ENCODE data around the gene ZNF862.

ZNF862 gene

GRCh38 chr7:149853157-149853556 is 15.0 kb downstream of the ZNF862 start:
- no peak overlapping the region for H3K9ac ChIP-seq (ENCODE audit: low read depth, low read length, poor library complexity, severe bottlenecking)
- H3K36me3 ChIP-seq (ENCODE audit: insufficient read depth, low read length) = no peaks in the 10 kb centered on the region
- no peak overlapping the region for H3K4me3 ChIP-seq (ENCODE audit: low read length, poor library complexity, severe bottlenecking)
- H3K4me2 ChIP-seq (ENCODE audit: low read depth, low read length, poor library complexity, severe bottlenecking) = no peak overlapping the region
- no peak overlapping the region for H2AFZ ChIP-seq (ENCODE audit: low read length)
- H3K4me1 ChIP-seq (ENCODE audit: insufficient read depth, low read length, poor library complexity, severe bottlenecking) = peaks cover 10% of the 10 kb centered on the region
- no peaks in the 10 kb centered on the region for H3K9me3 ChIP-seq (ENCODE audit: insufficient read depth, low read depth, low read length)
- no peak for TF ChIP-seq EZH2phosphoT487 (IDR thresholded peaks at IDR 0.05; ENCODE audit: borderline replicate concordance)
- no peak for TF ChIP-seq CTCF (conservative IDR thresholded peaks at IDR 0.05; ENCODE audit: low read length)
- H3K9me2 ChIP-seq (replicated peaks; ENCODE audit: low read depth, low read length) = no peaks in the 10 kb centered on the region
- H3F3A ChIP-seq (ENCODE audit: low read depth) = no peaks in the 10 kb centered on the region
- H3K27me3 ChIP-seq (ENCODE audit: insufficient read depth, low read length, poor library complexity, severe bottlenecking) = no peaks in the 10 kb centered on the region
- no peaks in the 10 kb centered on the region for H3K79me2 ChIP-seq (ENCODE audit: insufficient read depth, low read length)
- H4K20me1 ChIP-seq (ENCODE audit: insufficient read depth, low read length, poor library complexity, severe bottlenecking) = no peaks in the 10 kb centered on the region

GRCh38 chr7:149854611-149855360 is 16.6 kb downstream of the ZNF862 start:
- no peak overlapping the region for H3K4me3 ChIP-seq (ENCODE audit: low read length, poor library complexity, severe bottlenecking)
- no peaks in the 10 kb centered on the region for H3K36me3 ChIP-seq (ENCODE audit: insufficient read depth, low read length)
- no peaks in the 10 kb centered on the region for H3K79me2 ChIP-seq (ENCODE audit: insufficient read depth, low read length)
- no peaks in the 10 kb centered on the region for H3K9me3 ChIP-seq (ENCODE audit: insufficient read depth, low read depth, low read length)
- no peak overlapping the region for H2AFZ ChIP-seq (ENCODE audit: low read length)
- no peaks in the 10 kb centered on the region for H4K20me1 ChIP-seq (ENCODE audit: insufficient read depth, low read length, poor library complexity, severe bottlenecking)
- no peaks in the 10 kb centered on the region for H3K27me3 ChIP-seq (ENCODE audit: insufficient read depth, low read length, poor library complexity, severe bottlenecking)
- no peak overlapping the region for H3K4me2 ChIP-seq (ENCODE audit: low read depth, low read length, poor library complexity, severe bottlenecking)
- H3K9me2 ChIP-seq (replicated peaks; ENCODE audit: low read depth, low read length) = no peaks in the 10 kb centered on the region
- no peak overlapping the region for H3K9ac ChIP-seq (ENCODE audit: low read depth, low read length, poor library complexity, severe bottlenecking)
- no peaks in the 10 kb centered on the region for H3F3A ChIP-seq (ENCODE audit: low read depth)
- peaks cover 10% of the 10 kb centered on the region for H3K4me1 ChIP-seq (ENCODE audit: insufficient read depth, low read length, poor library complexity, severe bottlenecking)
- TF ChIP-seq EZH2phosphoT487 (IDR thresholded peaks at IDR 0.05; ENCODE audit: borderline replicate concordance) = no peak
- TF ChIP-seq CTCF (conservative IDR thresholded peaks at IDR 0.05; ENCODE audit: low read length) = no peak

GRCh38 chr7:149855361-149856305 is 17.5 kb downstream of the ZNF862 start:
- Histone ChIP-seq H3K4me1 (ENCODE audit: insufficient read depth, low read length, poor library complexity, severe bottlenecking) (peaks cover 10% of the 10 kb centered on the region), H4K20me1 (ENCODE audit: insufficient read depth, low read length, poor library complexity, severe bottlenecking) (no peaks in the 10 kb centered on the region), H2AFZ (ENCODE audit: low read length) (no peak overlapping the region), H3K4me2 (ENCODE audit: low read depth, low read length, poor library complexity, severe bottlenecking) (no peak overlapping the region), H3K9me3 (ENCODE audit: insufficient read depth, low read depth, low read length) (no peaks in the 10 kb centered on the region), H3F3A (ENCODE audit: low read depth) (no peaks in the 10 kb centered on the region), H3K79me2 (ENCODE audit: insufficient read depth, low read length) (no peaks in the 10 kb centered on the region), H3K36me3 (ENCODE audit: insufficient read depth, low read length) (no peaks in the 10 kb centered on the region), H3K27me3 (ENCODE audit: insufficient read depth, low read length, poor library complexity, severe bottlenecking) (no peaks in the 10 kb centered on the region), H3K4me3 (ENCODE audit: low read length, poor library complexity, severe bottlenecking) (no peak overlapping the region), H3K9me2 (replicated peaks; ENCODE audit: low read depth, low read length) (no peaks in the 10 kb centered on the region), H3K9ac (ENCODE audit: low read depth, low read length, poor library complexity, severe bottlenecking) (no peak overlapping the region)
- TF ChIP-seq EZH2phosphoT487 (IDR thresholded peaks at IDR 0.05; ENCODE audit: borderline replicate concordance) (no peak), CTCF (conservative IDR thresholded peaks at IDR 0.05; ENCODE audit: low read length) (no peak)
